ENCODE measurements around the gene TVP23A. TPM values are rescaled to one million over a fixed set of nuclear protein-coding genes. Genes with fewer than 3 reads are reported as not detected.

The TVP23A gene
- polyA plus RNA-seq, 1 experiment, result not detected

GRCh38 chr16:10852948-10853347, 34.4 kb upstream of the TVP23A start:
- Histone ChIP-seq H3K36me3 (ENCODE audit: control insufficient read depth, insufficient read depth, low read length) (no peaks in the 10 kb centered on the region), H3K27me3 (ENCODE audit: control insufficient read depth, insufficient read depth, low read length) (peaks cover 2% of the 10 kb centered on the region; the same call in 1 of the 2 replicates), H3K4me3 (ENCODE audit: low read depth, low read length) (no peak overlapping the region)
- no peak for DNase-seq (ENCODE audit: low read depth)
- TF ChIP-seq CTCF (IDR thresholded peaks at IDR 0.05; ENCODE audit: insufficient read depth, low read depth, low read length), result no peak
- ChIA-PET CTCF (interaction anchor here (1.2 kb wide), 1 partner anchor 10 kb away, joined by 4 read pairs; no protein-coding TSS in a partner anchor), POLR2A (no interaction called here)

GRCh38 chr16:10852286-10852685, 33.7 kb upstream of the TVP23A start:
- TF ChIP-seq CTCF (IDR thresholded peaks at IDR 0.05; ENCODE audit: insufficient read depth, low read depth, low read length), result no peak
- POLR2A ChIA-PET, result no interaction called here
- Histone ChIP-seq H3K36me3 (ENCODE audit: control insufficient read depth, insufficient read depth, low read length) (no peaks in the 10 kb centered on the region), H3K27me3 (ENCODE audit: control insufficient read depth, insufficient read depth, low read length) (peaks cover 2% of the 10 kb centered on the region; the same call in 1 of the 2 replicates), H3K4me3 (ENCODE audit: low read depth, low read length) (no peak overlapping the region)
- CTCF ChIA-PET, result no interaction called here
- DNase-seq (ENCODE audit: low read depth), result no peak

GRCh38 chr16:10851512-10851911, 32.9 kb upstream of the TVP23A start:
- H3K4me3 ChIP-seq (ENCODE audit: low read depth, low read length), result no peak overlapping the region
- H3K36me3 ChIP-seq (ENCODE audit: control insufficient read depth, insufficient read depth, low read length), result no peaks in the 10 kb centered on the region
- DNase-seq (ENCODE audit: low read depth), result no peak
- POLR2A ChIA-PET, result no interaction called here
- peaks cover 2% of the 10 kb centered on the region; the same call in 1 of the 2 replicates for H3K27me3 ChIP-seq (ENCODE audit: control insufficient read depth, insufficient read depth, low read length)
- CTCF ChIA-PET, result no interaction called here
- TF ChIP-seq CTCF (IDR thresholded peaks at IDR 0.05; ENCODE audit: insufficient read depth, low read depth, low read length), result no peak

- Histone ChIP-seq H3K4me3 (ENCODE audit: low read depth, low read length) (no peak overlapping the region), H3K36me3 (ENCODE audit: control insufficient read depth, insufficient read depth, low read length) (no peaks in the 10 kb centered on the region), H3K27me3 (ENCODE audit: control insufficient read depth, insufficient read depth, low read length) (peaks cover 2% of the 10 kb centered on the region; the same call in 1 of the 2 replicates)
- TF ChIP-seq CTCF (IDR thresholded peaks at IDR 0.05; ENCODE audit: insufficient read depth, low read depth, low read length), result no peak
- POLR2A ChIA-PET, result no interaction called here
- no peak for DNase-seq (ENCODE audit: low read depth)
- CTCF ChIA-PET, result no interaction called here
Observed at GRCh38 chr16:10850478-10850850, 31.9 kb upstream of the TVP23A start.

GRCh38 chr16:10849736-10850477, 31.3 kb upstream of the TVP23A start:
- DNase-seq (ENCODE audit: low read depth), result no peak
- CTCF ChIA-PET, result no interaction called here
- no peaks in the 10 kb centered on the region for H3K36me3 ChIP-seq (ENCODE audit: control insufficient read depth, insufficient read depth, low read length)
- TF ChIP-seq CTCF (IDR thresholded peaks at IDR 0.05; ENCODE audit: insufficient read depth, low read depth, low read length), result no peak
- H3K27me3 ChIP-seq (ENCODE audit: control insufficient read depth, insufficient read depth, low read length), result peaks cover 2% of the 10 kb centered on the region; the same call in 1 of the 2 replicates
- no peak overlapping the region for H3K4me3 ChIP-seq (ENCODE audit: low read depth, low read length)
- POLR2A ChIA-PET, result no interaction called here
